OCI-LY1 (cell line): ENCODE results near the gene FRMD3.

ENCODE experiments used
- H2AFZ ChIP-seq: fragments of 200-600 bp; sonication (generic), shearing (Covaris generic); 2 replicates; pipeline ENCODE4 v1.6.0; 2014; ENCODE audit warnings: antibody characterized with exemption, mild to moderate bottlenecking, low read length
- H3F3A ChIP-seq: fragments of 200-600 bp; sonication (generic), shearing (Covaris generic); 2 replicates; pipeline ENCODE4 v1.6.0; 2014; ENCODE audit warnings: mild to moderate bottlenecking, antibody characterized with exemption, low read length, moderate library complexity; ENCODE audit not compliant: insufficient read depth
- H3K27ac ChIP-seq: fragments of 200-600 bp; sonication (generic); 2 replicates; pipeline ENCODE4 v1.5.1; 2014; ENCODE audit warnings: low read length, mixed run types, mild to moderate bottlenecking, low read depth; ENCODE audit not compliant: poor library complexity, severe bottlenecking
- H3K27me3 ChIP-seq: fragments of 200-600 bp; sonication (generic); 2 replicates; pipeline ENCODE4 v1.6.0; 2014; ENCODE audit warnings: antibody characterized with exemption, mild to moderate bottlenecking, low read length, moderate library complexity; ENCODE audit not compliant: insufficient read depth
- H3K36me3 ChIP-seq: fragments of 200-600 bp; sonication (generic); 2 replicates; pipeline ENCODE4 v1.6.1; 2014; ENCODE audit warnings: mild to moderate bottlenecking, antibody characterized with exemption, low read length, moderate library complexity, mixed read lengths; ENCODE audit not compliant: insufficient read depth
- H3K4me1 ChIP-seq: fragments of 200-600 bp; sonication (generic); 2 replicates; pipeline ENCODE4 v1.5.1; 2014; ENCODE audit warnings: mild to moderate bottlenecking, low read length, moderate library complexity; ENCODE audit not compliant: insufficient read depth, severe bottlenecking
- H3K4me2 ChIP-seq: fragments of 200-600 bp; sonication (generic), shearing (Covaris generic); 2 replicates; pipeline ENCODE4 v1.6.1; 2014; ENCODE audit warnings: low read length
- H3K4me3 ChIP-seq: fragments of 200-600 bp; sonication (generic); 2 replicates; pipeline ENCODE4 v1.5.1; 2014; ENCODE audit warnings: low read length, low read depth, mild to moderate bottlenecking, mixed read lengths; ENCODE audit not compliant: poor library complexity, severe bottlenecking
- H3K79me2 ChIP-seq: fragments of 200-600 bp; shearing (Covaris generic); 2 replicates; pipeline ENCODE4 v1.6.1; 2016; ENCODE audit warnings: mixed run types, low read length, mixed read lengths; ENCODE audit not compliant: insufficient read depth
- H3K9ac ChIP-seq: fragments of 200-600 bp; sonication (generic), shearing (Covaris generic); 2 replicates; pipeline ENCODE4 v1.6.1; 2014; ENCODE audit warnings: mild to moderate bottlenecking, low read length, mixed read lengths
- H3K9me2 ChIP-seq: fragments of 200-600 bp; sonication (generic), shearing (Covaris generic); 2 replicates; pipeline ENCODE4 v1.6.1; 2014; ENCODE audit warnings: low read depth, mild to moderate bottlenecking, low read length, mixed read lengths
- H3K9me3 ChIP-seq: fragments of 200-600 bp; shearing (Covaris generic); 2 replicates; pipeline ENCODE4 v1.6.1; 2014; ENCODE audit warnings: low read length, mixed read lengths
- H4K20me1 ChIP-seq: fragments of 200-600 bp; sonication (generic), shearing (Covaris generic); 2 replicates; pipeline ENCODE4 v1.6.0; 2016; ENCODE audit warnings: mild to moderate bottlenecking, low read length; ENCODE audit not compliant: insufficient read depth
- CTCF ChIP-seq: fragments of 200-600 bp; sonication (generic), shearing (Covaris generic); IDR thresholded peaks from 2 replicates; pipeline ENCODE4 v1.5.1; 2017; ENCODE audit warnings: mild to moderate bottlenecking, antibody characterized with exemption, low read length, moderate library complexity, mixed read lengths
- EZH2 ChIP-seq: fragments of 200-600 bp; sonication (generic), shearing (Covaris generic); IDR thresholded peaks from 2 replicates; pipeline ENCODE4 v1.8.0; 2017; ENCODE audit warnings: borderline replicate concordance, mixed run types, mild to moderate bottlenecking, antibody characterized with exemption, low read length, moderate library complexity, mixed read lengths

Gene FRMD3

GRCh38 chr9:83330207-83331196 lies 207.7 kb downstream of the FRMD3 start:
- no peak overlapping the region for H3K4me2 ChIP-seq
- no peaks in the 10 kb centered on the region for H3K9me2 ChIP-seq
- H3K9ac ChIP-seq: no peak overlapping the region
- no peaks in the 10 kb centered on the region for H4K20me1 ChIP-seq
- no peaks in the 10 kb centered on the region for H3F3A ChIP-seq
- no peaks in the 10 kb centered on the region for H3K4me1 ChIP-seq
- no peak overlapping the region for H2AFZ ChIP-seq
- TF ChIP-seq EZH2: no peak
- peak; percentile 37 for TF ChIP-seq CTCF
- H3K4me3 ChIP-seq: no peak overlapping the region
- H3K27me3 ChIP-seq: no peaks in the 10 kb centered on the region
- H3K36me3 ChIP-seq: no peaks in the 10 kb centered on the region
- H3K27ac ChIP-seq: no peak overlapping the region
- no peaks in the 10 kb centered on the region for H3K79me2 ChIP-seq
- H3K9me3 ChIP-seq: no peaks in the 10 kb centered on the region

- H3K9me2 ChIP-seq: no peaks in the 10 kb centered on the region
- H4K20me1 ChIP-seq: no peaks in the 10 kb centered on the region
- no peak overlapping the region for H3K9ac ChIP-seq
- H3K79me2 ChIP-seq: no peaks in the 10 kb centered on the region
- H3F3A ChIP-seq: no peaks in the 10 kb centered on the region
- no peak overlapping the region for H2AFZ ChIP-seq
- TF ChIP-seq CTCF: no peak
- no peak for TF ChIP-seq EZH2
- no peak overlapping the region for H3K4me2 ChIP-seq
- H3K36me3 ChIP-seq: no peaks in the 10 kb centered on the region
- no peaks in the 10 kb centered on the region for H3K27me3 ChIP-seq
- no peak overlapping the region for H3K27ac ChIP-seq
- H3K9me3 ChIP-seq: no peaks in the 10 kb centered on the region
- H3K4me3 ChIP-seq: no peak overlapping the region
- H3K4me1 ChIP-seq: no peaks in the 10 kb centered on the region
These were observed 210.2 kb downstream of the FRMD3 start for GRCh38 chr9:83327750-83328622.

- Histone ChIP-seq H3K4me1 (no peaks in the 10 kb centered on the region), H3K79me2 (no peaks in the 10 kb centered on the region), H3F3A (no peaks in the 10 kb centered on the region), H3K4me2 (no peak overlapping the region), H3K9me3 (no peaks in the 10 kb centered on the region), H3K27me3 (no peaks in the 10 kb centered on the region), H3K27ac (no peak overlapping the region), H3K9ac (no peak overlapping the region), H3K36me3 (no peaks in the 10 kb centered on the region), H4K20me1 (no peaks in the 10 kb centered on the region), H3K9me2 (no peaks in the 10 kb centered on the region), H3K4me3 (no peak overlapping the region), H2AFZ (no peak overlapping the region)
- no peak for TF ChIP-seq EZH2
These were observed 210.9 kb downstream of the FRMD3 start for GRCh38 chr9:83327323-83327722.
